KMS-11 (cell line): ENCODE data around the gene ANKRD13D.

Experiments
- H2AFZ ChIP-seq: fragments of 200-600 bp; sonication (generic); 2 replicates; pipeline ENCODE4 v1.6.1; 2016; ENCODE audit warnings: antibody characterized with exemption, mixed run types, low read depth
- H3K27ac ChIP-seq: fragments of 200-600 bp; sonication (generic); 2 replicates; pipeline ENCODE4 v1.6.1; 2016; ENCODE audit warnings: mild to moderate bottlenecking, mixed run types
- H3K27me3 ChIP-seq: fragments of 200-600 bp; sonication (generic); 2 replicates; pipeline ENCODE4 v1.6.1; 2017; ENCODE audit warnings: mild to moderate bottlenecking, low read depth, mixed run types, moderate library complexity; ENCODE audit not compliant: insufficient read depth
- H3K36me3 ChIP-seq: fragments of 200-600 bp; sonication (generic); 2 replicates; pipeline ENCODE4 v1.6.1; 2017; ENCODE audit warnings: mild to moderate bottlenecking, mixed run types; ENCODE audit not compliant: insufficient read depth
- H3K4me1 ChIP-seq: fragments of 200-600 bp; sonication (generic); 2 replicates; pipeline ENCODE4 v1.6.1; 2016; ENCODE audit warnings: mild to moderate bottlenecking, low read depth, mixed run types; ENCODE audit not compliant: poor library complexity, severe bottlenecking
- H3K4me2 ChIP-seq: fragments of 200-600 bp; sonication (generic); 2 replicates; pipeline ENCODE4 v1.7.0; 2016; ENCODE audit warnings: mild to moderate bottlenecking, mixed run types
- H3K4me3 ChIP-seq: fragments of 200-600 bp; sonication (generic); IDR thresholded peaks from 2 replicates; pipeline ENCODE4 v1.6.1; 2017; ENCODE audit warnings: low read depth, low read length, mixed read lengths; ENCODE audit not compliant: insufficient read depth
- H3K79me2 ChIP-seq: fragments of 200-600 bp; sonication (generic); 2 replicates; pipeline ENCODE4 v1.6.1; 2016; ENCODE audit warnings: low read depth, mixed run types; ENCODE audit not compliant: insufficient read depth
- H3K9ac ChIP-seq: fragments of 200-600 bp; sonication (generic); 2 replicates; pipeline ENCODE4 v1.6.1; 2016; ENCODE audit warnings: mild to moderate bottlenecking, mixed run types
- H4K20me1 ChIP-seq: fragments of 200-600 bp; sonication (generic); 2 replicates; pipeline ENCODE4 v1.6.1; 2016; ENCODE audit warnings: mild to moderate bottlenecking, mixed run types; ENCODE audit not compliant: insufficient read depth
- TF ChIP-seq, protein P1 (sequence below): fragments of 200-600 bp; sonication (generic); conservative IDR thresholded peaks from 2 replicates; pipeline ENCODE4 v1.6.1; 2017; ENCODE audit warnings: low read depth, mild to moderate bottlenecking, antibody characterized with exemption, low read length, moderate library complexity, mixed read lengths

ANKRD13D gene

DNA sequence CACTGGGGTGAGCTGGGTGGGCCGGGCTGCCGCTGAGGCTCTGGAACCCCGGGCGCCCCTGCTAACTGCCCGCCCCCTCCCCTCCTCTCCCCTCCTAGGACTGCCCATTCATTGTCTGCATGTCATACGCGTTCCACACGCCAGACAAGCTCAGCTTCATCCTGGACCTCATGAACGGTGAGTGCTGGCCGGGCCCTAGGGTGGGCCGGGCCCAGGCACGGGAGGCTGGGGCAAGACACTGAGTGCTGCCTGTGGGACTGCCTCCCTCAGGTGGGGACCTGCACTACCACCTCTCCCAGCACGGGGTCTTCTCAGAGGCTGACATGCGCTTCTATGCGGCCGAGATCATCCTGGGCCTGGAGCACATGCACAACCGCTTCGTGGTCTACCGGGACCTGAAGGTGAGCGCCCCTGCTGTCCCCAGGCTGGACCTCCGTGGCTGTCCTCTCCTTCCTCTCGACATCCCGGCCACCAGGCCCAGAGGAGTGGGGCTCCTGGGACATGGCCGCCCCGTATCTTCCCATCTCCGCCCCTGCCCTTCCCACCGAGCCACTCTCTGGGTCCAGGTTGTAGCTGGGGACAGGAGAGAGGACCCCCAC is 7.5 kb upstream of the ANKRD13D start:
- Histone ChIP-seq H3K4me3 (no peak overlapping the region), H3K27me3 (no peaks in the 10 kb centered on the region), H3K4me2 (no peak overlapping the region), H3K9ac (no peak overlapping the region), H3K4me1 (peaks cover 26% of the 10 kb centered on the region), H3K27ac (no peak overlapping the region), H4K20me1 (no peaks in the 10 kb centered on the region), H3K36me3 (peaks cover 7% of the 10 kb centered on the region; the same call in 1 of the 2 replicates), H2AFZ (no peak overlapping the region), H3K79me2 (peaks cover 11% of the 10 kb centered on the region)
- TF ChIP-seq, protein P1, sequence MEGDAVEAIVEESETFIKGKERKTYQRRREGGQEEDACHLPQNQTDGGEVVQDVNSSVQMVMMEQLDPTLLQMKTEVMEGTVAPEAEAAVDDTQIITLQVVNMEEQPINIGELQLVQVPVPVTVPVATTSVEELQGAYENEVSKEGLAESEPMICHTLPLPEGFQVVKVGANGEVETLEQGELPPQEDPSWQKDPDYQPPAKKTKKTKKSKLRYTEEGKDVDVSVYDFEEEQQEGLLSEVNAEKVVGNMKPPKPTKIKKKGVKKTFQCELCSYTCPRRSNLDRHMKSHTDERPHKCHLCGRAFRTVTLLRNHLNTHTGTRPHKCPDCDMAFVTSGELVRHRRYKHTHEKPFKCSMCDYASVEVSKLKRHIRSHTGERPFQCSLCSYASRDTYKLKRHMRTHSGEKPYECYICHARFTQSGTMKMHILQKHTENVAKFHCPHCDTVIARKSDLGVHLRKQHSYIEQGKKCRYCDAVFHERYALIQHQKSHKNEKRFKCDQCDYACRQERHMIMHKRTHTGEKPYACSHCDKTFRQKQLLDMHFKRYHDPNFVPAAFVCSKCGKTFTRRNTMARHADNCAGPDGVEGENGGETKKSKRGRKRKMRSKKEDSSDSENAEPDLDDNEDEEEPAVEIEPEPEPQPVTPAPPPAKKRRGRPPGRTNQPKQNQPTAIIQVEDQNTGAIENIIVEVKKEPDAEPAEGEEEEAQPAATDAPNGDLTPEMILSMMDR: no peak

DNA sequence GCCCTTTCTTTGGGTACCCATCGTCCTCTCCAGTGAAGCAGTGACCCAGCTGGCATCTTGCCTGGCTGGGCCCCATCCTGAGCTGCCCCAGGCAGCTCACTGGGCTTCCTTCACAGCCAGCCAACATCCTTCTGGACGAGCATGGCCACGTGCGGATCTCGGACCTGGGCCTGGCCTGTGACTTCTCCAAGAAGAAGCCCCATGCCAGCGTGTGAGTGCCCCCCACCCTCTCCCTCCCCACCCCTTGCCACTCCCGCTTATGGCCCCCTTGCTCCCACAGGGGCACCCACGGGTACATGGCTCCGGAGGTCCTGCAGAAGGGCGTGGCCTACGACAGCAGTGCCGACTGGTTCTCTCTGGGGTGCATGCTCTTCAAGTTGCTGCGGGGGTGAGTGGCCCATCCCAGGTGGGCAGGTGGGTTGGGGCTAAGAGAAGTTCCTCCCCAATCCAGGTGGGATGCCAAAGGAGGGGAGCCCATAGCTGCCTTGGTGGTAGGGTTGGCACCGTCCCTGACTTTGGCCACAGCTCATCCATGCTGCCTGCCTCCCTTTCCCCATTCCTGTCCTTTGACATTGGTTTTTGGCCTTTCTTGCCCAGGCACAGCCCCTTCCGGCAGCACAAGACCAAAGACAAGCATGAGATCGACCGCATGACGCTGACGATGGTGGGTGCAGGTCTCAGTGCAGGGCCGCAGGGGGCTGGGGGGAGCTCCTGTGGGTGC is 6.8 kb upstream of the ANKRD13D start:
- Histone ChIP-seq H3K79me2 (peaks cover 5% of the 10 kb centered on the region; the same call in 1 of the 2 replicates), H4K20me1 (no peaks in the 10 kb centered on the region), H2AFZ (no peak overlapping the region), H3K27me3 (no peaks in the 10 kb centered on the region), H3K9ac (no peak overlapping the region), H3K4me3 (no peak overlapping the region), H3K27ac (no peak overlapping the region), H3K36me3 (peaks cover 7% of the 10 kb centered on the region; the same call in 1 of the 2 replicates), H3K4me2 (no peak overlapping the region), H3K4me1 (peaks cover 26% of the 10 kb centered on the region)
- TF ChIP-seq, protein P1: no peak

DNA sequence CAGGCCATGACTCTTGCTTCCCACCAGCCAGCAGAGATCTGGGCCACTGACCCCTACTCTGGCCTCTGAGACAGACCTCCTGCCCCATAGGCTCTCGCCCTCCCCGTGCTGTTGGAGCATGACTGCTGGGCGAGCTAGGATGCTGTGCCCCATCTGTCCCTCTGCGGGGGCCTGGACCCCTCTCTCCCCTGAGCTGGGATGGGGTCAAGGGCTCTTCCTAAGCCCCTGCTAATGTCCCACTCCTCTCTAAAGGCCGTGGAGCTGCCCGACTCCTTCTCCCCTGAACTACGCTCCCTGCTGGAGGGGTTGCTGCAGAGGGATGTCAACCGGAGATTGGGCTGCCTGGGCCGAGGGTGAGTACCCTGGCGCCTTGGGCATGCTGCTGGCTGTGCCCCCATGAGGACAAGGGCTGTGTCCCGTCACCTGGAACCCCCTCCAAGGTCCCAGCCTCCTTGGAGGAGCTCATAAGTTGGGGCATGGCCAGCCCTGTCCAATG is 6.2 kb upstream of the ANKRD13D start:
- TF ChIP-seq, protein P1: no peak
- H3K4me1 ChIP-seq: peaks cover 26% of the 10 kb centered on the region
- no peaks in the 10 kb centered on the region for H4K20me1 ChIP-seq
- no peak overlapping the region for H3K27ac ChIP-seq
- no peak overlapping the region for H2AFZ ChIP-seq
- H3K4me2 ChIP-seq: no peak overlapping the region
- no peak overlapping the region for H3K4me3 ChIP-seq
- no peak overlapping the region for H3K9ac ChIP-seq
- peaks cover 7% of the 10 kb centered on the region; the same call in 1 of the 2 replicates for H3K36me3 ChIP-seq
- H3K79me2 ChIP-seq: peaks cover 2% of the 10 kb centered on the region; the same call in 1 of the 2 replicates
- no peaks in the 10 kb centered on the region for H3K27me3 ChIP-seq

DNA sequence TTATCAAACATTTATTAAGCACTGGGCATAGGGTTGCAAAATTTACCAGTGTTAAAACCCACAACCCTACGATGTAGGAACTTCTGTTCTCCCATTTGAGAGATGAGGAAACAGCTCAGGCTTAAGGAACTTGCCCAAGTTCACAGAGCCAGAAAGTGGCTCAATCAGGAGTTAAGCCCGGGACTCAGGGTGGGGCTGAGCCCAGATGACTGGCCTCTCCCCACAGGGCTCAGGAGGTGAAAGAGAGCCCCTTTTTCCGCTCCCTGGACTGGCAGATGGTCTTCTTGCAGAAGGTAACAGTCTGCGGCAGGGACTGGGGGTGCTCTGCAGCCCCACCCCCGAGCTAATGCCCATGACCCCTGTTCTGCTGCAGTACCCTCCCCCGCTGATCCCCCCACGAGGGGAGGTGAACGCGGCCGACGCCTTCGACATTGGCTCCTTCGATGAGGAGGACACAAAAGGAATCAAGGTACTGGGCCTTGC is 5.6 kb upstream of the ANKRD13D start:
- no peak overlapping the region for H3K4me3 ChIP-seq
- no peaks in the 10 kb centered on the region for H3K27me3 ChIP-seq

More for the DNA sequence above, 5.6 kb upstream of the ANKRD13D start:
- Histone ChIP-seq H4K20me1 (no peaks in the 10 kb centered on the region), H3K27ac (no peak overlapping the region), H2AFZ (no peak overlapping the region), H3K4me2 (no peak overlapping the region), H3K9ac (no peak overlapping the region), H3K79me2 (no peaks in the 10 kb centered on the region), H3K4me1 (peaks cover 23% of the 10 kb centered on the region), H3K36me3 (peaks cover 7% of the 10 kb centered on the region; the same call in 1 of the 2 replicates)
- TF ChIP-seq, protein P1: no peak
